NOMO-1 treated with dmso at 0.1 percent for 144 hours (cell line): ENCODE measurements around the gene UTP3.
"Not testable (repeated sequence)": the region's sequence is repeated elsewhere in the genome, so short reads cannot be mapped to it uniquely, and the experiment has no call there.

Source experiments
- DNase-seq: peaks from one replicate; lab custom pipeline; 2025; ENCODE audit not compliant: unreplicated experiment; lab: John Stamatoyannopoulos, UW

UTP3 gene

DNA sequence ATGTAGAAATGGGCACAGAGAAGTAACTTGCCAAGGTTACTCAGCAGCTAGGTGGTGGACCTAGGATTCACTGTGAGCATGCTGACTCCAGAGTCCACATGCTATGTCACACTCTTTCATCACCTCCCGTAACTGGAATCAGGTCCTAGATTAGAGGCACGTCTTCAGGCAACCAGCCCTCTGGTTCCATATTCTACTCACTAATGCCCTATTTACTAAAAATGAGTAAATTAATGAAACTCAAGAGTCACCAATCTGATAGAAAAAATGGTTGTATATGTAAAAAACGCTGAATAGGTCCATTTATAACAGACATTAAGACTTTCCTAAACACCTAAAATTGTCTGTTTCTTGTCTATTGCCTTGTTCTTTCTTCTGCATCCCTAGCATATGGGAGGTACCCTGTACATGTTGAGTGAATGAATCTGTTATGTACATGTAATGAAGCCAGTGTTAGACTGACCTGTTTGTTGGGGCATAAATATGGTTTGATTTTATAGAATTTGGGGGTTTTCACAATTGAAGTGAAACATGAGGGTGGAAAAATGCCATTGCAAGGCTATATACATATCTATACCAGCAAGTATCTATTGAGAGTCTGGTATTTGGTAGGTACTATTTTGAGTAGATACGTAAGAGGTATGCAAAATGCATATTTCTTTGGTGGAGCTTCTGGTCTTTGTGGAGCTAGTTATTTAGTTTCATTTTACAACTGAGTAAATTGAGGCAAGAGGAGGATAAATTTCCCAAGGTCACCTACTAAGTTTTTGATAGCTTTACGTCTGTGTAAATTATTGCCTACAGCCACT is 26.0 kb downstream of the UTP3 start:
- peak; percentile 15 for DNase-seq

GRCh38 chr4:70715097-70715496 is 26.8 kb downstream of the UTP3 start:
- DNase-seq = no peak

GRCh38 chr4:70718811-70719604 is 30.7 kb downstream of the UTP3 start:
- no peak for DNase-seq

- no peak for DNase-seq
Observed at GRCh38 chr4:70721747-70722146, 33.4 kb downstream of the UTP3 start, which contains the start of gene RUFY3. Gene RUFY3, plus strand, starts transcription at chr4:70721964. Its CDS starts 610 bp downstream, at chr4:70722574.

GRCh38 chr4:70722199-70722791 is 34.0 kb downstream of the UTP3 start:
- DNase-seq = no peak

- DNase-seq = no peak
Observed at GRCh38 chr4:70724463-70724862, 36.1 kb downstream of the UTP3 start.

- no peak for DNase-seq
Observed at GRCh38 chr4:70725633-70726032, 37.3 kb downstream of the UTP3 start.

- not testable (repeated sequence) for DNase-seq
Observed at GRCh38 chr4:70726515-70726914, 38.2 kb downstream of the UTP3 start.

DNA sequence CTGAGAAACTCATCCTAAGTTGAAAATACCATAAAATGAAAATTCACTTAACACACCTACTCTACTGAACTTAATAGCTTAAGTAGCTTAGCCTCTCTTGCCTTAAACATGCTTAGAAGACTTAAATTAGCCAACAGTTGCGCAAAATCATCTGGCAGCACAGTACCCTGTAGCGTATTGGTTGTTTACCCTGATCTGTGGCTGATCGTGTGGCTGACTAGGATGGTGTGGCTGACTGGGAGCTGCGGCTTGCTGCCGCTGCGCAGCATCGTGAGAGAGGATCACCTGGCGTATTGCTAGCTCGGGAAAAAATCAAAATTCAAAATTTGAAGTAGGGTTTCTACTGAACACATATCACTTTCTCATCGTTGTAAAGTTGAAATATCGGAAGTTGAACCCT is 39.8 kb downstream of the UTP3 start:
- DNase-seq = peak; percentile 67

DNA sequence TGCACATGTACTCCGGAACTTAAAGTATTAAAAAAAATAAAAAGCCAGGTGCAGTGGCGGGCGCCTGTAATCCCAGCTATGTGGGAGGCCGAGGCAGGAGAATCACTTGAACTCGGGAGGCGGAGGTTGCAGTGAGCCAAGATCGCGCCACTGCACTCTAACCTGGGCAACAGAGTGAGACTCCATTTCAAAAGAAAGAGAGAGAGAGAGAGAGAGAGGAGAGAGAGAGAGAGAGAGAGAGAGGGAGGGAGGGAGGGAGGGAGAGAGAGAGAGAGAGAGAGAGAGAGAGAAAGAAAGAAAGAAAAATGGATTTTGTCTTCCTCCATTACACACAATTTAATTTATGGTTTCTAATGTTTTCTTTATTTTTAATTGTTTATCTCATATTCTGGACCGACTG is 44.5 kb downstream of the UTP3 start:
- DNase-seq = not testable (repeated sequence)

GRCh38 chr4:70734168-70734954 is 46.0 kb downstream of the UTP3 start:
- peak; percentile 68 for DNase-seq

GRCh38 chr4:70734971-70735370 is 46.6 kb downstream of the UTP3 start:
- no peak for DNase-seq

DNA sequence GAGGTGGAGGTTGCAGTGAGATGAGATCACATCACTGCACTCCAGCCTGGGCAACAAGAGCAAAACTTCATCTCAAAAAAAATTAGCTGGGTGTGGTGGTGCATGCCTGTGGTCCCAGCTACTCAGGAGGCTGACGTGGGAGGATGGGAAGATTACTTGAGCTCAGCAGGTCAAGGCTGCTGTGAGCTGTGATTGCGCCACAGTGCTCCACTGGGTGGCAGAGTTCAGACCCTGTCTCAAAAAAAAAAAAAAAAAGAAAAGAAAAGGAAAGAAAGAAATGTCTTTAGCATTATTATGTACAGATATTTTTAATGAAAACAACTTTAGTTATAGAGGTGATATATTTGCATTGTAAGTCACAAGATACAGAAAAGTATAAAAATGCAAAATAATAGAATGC is 47.6 kb downstream of the UTP3 start:
- peak; percentile 3 for DNase-seq

DNA sequence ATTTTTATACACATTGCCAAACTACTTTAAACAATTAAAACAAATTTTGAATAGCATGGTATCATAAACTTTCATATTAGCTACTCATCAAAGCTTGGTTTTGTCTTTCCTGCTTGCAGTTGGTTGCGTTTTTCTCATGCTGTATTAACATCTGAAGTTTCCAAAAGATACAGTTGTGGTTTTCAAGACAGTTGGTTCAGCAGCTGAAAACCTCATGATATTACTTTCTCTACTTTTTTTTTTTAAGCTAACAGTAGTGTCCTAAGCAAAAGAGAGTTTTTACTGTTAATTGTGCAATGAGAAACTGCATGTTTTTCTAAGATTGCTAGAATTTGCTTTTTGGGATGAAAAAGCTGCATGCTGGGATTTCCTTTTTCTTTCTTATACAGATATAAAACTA is 48.7 kb downstream of the UTP3 start:
- no peak for DNase-seq

DNA sequence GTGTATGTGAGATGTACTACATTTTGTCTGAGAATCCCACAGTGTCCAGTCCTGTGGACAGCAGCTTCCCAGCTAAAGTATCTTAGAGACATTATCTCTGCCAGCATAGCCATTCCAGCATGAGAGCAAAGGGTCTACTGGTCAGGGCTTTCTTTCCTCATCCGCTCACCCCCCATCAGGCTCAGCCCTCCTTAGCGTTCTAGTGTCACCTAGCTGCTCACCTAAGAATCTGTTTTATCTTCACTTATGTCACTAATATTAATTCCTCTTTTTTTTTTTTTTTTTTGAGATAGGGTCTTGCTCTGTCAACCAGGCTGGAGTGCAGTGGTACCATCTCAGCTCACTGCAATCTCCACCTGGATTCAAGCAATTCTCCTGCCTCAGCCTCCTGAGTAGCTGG is 49.1 kb downstream of the UTP3 start:
- DNase-seq = no peak

GRCh38 chr4:70739496-70740337 is 51.4 kb downstream of the UTP3 start:
- peak; percentile 44 for DNase-seq
